Suprapubic skin (tissue), 3 donors: ENCODE data around the gene THAP2.

Experiments used
- POLR2AphosphoS5 ChIP-seq, 3 donors: sonication (generic); formaldehyde crosslinking; IDR thresholded peaks; one replicate each; pipeline ENCODE4 v1.6.1; 2017; ENCODE audit warnings: antibody characterized with exemption in 3 of 3
- TF ChIP-seq, protein P1 (sequence below), 2 donors: fragments of 200-600 bp in 1 of 2; fragments of 450-650 bp in 1 of 2; sonication (generic) in 1 of 2; IDR thresholded peaks; one replicate each; pipeline ENCODE4 v1.5.1; 2016 to 2019; ENCODE audit warnings: antibody characterized with exemption in 2 of 2, mild to moderate bottlenecking in 1 of 2, moderate library complexity in 1 of 2

- TF ChIP-seq, protein P1, sequence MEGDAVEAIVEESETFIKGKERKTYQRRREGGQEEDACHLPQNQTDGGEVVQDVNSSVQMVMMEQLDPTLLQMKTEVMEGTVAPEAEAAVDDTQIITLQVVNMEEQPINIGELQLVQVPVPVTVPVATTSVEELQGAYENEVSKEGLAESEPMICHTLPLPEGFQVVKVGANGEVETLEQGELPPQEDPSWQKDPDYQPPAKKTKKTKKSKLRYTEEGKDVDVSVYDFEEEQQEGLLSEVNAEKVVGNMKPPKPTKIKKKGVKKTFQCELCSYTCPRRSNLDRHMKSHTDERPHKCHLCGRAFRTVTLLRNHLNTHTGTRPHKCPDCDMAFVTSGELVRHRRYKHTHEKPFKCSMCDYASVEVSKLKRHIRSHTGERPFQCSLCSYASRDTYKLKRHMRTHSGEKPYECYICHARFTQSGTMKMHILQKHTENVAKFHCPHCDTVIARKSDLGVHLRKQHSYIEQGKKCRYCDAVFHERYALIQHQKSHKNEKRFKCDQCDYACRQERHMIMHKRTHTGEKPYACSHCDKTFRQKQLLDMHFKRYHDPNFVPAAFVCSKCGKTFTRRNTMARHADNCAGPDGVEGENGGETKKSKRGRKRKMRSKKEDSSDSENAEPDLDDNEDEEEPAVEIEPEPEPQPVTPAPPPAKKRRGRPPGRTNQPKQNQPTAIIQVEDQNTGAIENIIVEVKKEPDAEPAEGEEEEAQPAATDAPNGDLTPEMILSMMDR (IDR thresholded peaks at IDR 0.05): no peak
- no peak for TF ChIP-seq POLR2AphosphoS5 (IDR thresholded peaks at IDR 0.05)
Observed at GRCh38 chr12:71653137-71653536, 11.0 kb upstream of the THAP2 start.
